Spinal cord (tissue), 4 donors: ENCODE results near the gene TM4SF20. TPM values are rescaled to one million over a fixed set of nuclear protein-coding genes. Genes with fewer than 3 reads are reported as not detected.

ENCODE experiments used
- polyA plus RNA-seq, 2 donors: library from polyadenylated mRNA; unstranded; fragments of 120-200 nt; gene quantifications; one replicate each; pipeline ENCODE4 v1.2.1, GENCODE V29; 2013; ENCODE audit not compliant: insufficient read length in 2 of 2
- total RNA-seq, 2 donors: library from RNA; depleted of rRNA in 1 of 2; stranded (reverse); fragments of 120-200 nt in 1 of 2; fragments of >200 nt in 1 of 2; gene quantifications; one replicate each; pipeline versions ENCODE4 v1.2.3 to v1.2.4, GENCODE V29; 2013 to 2014

The TM4SF20 gene
- total and polyA plus RNA-seq, 4 donors, result 0.10 to 0.35 (median 0.25) TPM; not detected in 1

Other genes starting within 250 kb of the TM4SF20 start
- gene COL4A4, start 215.1 kb downstream of the TM4SF20 start, total RNA-seq, result 1 to 10 TPM; 1.7 TPM
- 1 to 10 TPM; 1.4 to 1.8 TPM for gene COL4A4, start 215.1 kb downstream of the TM4SF20 start, polyA plus RNA-seq
- 1 to 10 TPM; 1.7 to 2.2 TPM for gene COL4A3, start 214.7 kb downstream of the TM4SF20 start, total RNA-seq
- 1 to 10 TPM; 1.3 to 2.0 TPM for gene COL4A3, start 214.7 kb downstream of the TM4SF20 start, polyA plus RNA-seq
- 100 to 1,000 TPM; 103 to 124 TPM for gene MFF, start 54.1 kb downstream of the TM4SF20 start, total RNA-seq
- 100 to 1,000 TPM; 142 to 175 TPM for gene MFF, start 54.1 kb downstream of the TM4SF20 start, polyA plus RNA-seq
- not detected for gene SCYGR1, start 8.6 kb upstream of the TM4SF20 start, total RNA-seq
- not detected for gene SCYGR1, start 8.6 kb upstream of the TM4SF20 start, polyA plus RNA-seq
- 100 to 1,000 TPM in 1 of 2 donors, 10 to 100 TPM in 1; 72.4 to 113 TPM for gene AGFG1, start 92.8 kb upstream of the TM4SF20 start, total RNA-seq
- 10 to 100 TPM; 76.6 to 88.0 TPM for gene AGFG1, start 92.8 kb upstream of the TM4SF20 start, polyA plus RNA-seq
- gene SCYGR2, start 219.6 kb upstream of the TM4SF20 start, total RNA-seq, result not detected
- gene SCYGR2, start 219.6 kb upstream of the TM4SF20 start, polyA plus RNA-seq, result not detected
- gene SCYGR3, start 235.5 kb upstream of the TM4SF20 start, total RNA-seq, result not detected
- gene SCYGR3, start 235.5 kb upstream of the TM4SF20 start, polyA plus RNA-seq, result not detected
- gene SCYGR4, start 238.2 kb upstream of the TM4SF20 start, total RNA-seq, result not detected
- under 1 TPM; 0.51 to 0.57 TPM for gene SCYGR4, start 238.2 kb upstream of the TM4SF20 start, polyA plus RNA-seq